ENCODE measurements around the gene XPR1.

DNA sequence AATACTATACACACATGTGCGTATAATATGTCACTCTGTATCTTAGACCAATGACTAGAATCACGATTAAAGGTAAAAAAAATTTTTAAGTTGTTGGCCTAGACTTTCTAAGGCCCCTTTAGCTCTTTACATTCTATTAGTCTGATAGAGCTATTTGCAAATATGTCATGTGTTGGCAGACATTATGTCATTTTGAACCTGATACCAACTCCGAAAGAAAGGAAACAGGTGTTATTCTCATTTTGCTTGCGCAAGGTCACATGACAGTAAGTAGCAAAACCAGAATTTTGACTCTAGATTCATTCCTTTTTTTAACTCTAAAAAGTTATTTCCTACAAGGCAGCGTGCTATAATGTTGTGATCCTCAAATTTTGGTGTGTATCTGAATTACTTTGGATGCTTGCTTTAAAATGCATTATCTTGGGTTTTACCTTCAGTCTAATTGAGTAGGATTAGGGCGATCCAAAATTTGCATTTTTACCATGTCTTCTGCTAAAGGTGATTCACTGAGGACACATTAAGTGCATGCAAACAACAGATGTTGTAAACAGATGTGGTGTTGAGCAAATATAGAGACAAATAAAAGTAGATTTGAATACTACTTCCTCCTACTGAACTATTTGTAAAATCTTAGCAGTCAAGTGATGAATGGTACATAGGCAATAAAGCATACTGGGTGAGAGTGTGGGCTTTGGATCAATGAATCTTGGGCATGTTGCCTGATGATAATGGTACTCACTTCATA, 217.4 kb downstream of the XPR1 start:
- TF ChIP-seq, protein P1, sequence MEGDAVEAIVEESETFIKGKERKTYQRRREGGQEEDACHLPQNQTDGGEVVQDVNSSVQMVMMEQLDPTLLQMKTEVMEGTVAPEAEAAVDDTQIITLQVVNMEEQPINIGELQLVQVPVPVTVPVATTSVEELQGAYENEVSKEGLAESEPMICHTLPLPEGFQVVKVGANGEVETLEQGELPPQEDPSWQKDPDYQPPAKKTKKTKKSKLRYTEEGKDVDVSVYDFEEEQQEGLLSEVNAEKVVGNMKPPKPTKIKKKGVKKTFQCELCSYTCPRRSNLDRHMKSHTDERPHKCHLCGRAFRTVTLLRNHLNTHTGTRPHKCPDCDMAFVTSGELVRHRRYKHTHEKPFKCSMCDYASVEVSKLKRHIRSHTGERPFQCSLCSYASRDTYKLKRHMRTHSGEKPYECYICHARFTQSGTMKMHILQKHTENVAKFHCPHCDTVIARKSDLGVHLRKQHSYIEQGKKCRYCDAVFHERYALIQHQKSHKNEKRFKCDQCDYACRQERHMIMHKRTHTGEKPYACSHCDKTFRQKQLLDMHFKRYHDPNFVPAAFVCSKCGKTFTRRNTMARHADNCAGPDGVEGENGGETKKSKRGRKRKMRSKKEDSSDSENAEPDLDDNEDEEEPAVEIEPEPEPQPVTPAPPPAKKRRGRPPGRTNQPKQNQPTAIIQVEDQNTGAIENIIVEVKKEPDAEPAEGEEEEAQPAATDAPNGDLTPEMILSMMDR (IDR thresholded peaks at IDR 0.05): no peak
- TF ChIP-seq POLR2A (IDR thresholded peaks at IDR 0.05): no peak

Data from uterus (tissue), 2 donors.